Activated CD4-positive, alpha-beta memory T cell treated with anti-CD3 and anti-CD28 coated beads, Interleukin-2, amount 10 ng/mL, durations not matched to agents 7 days and 5 days (primary cell): ENCODE data around the gene ITGA6. TPM values are rescaled to one million over a fixed set of nuclear protein-coding genes. Genes with fewer than 3 reads are reported as not detected.

Experiments
- CTCF ChIA-PET: fragments of 350-600 bp; sonication (Branson Sonifier 250); formaldehyde crosslinking; loops from one replicate; lab custom pipeline; 2021; ENCODE audit warnings: antibody characterized with exemption, inconsistent platforms; lab: Charles Lee
- POLR2A ChIA-PET: fragments of 350-600 bp; sonication (Branson Sonifier 250); formaldehyde crosslinking; loops from one replicate; lab custom pipeline; 2021; ENCODE audit warnings: antibody characterized with exemption; lab: Charles Lee
- DNase-seq: peaks from one replicate; pipeline ENCODE4 v3.0.0-alpha.2; 2020
- H3K27ac Mint-ChIP-seq: one replicate; pipeline ENCODE4 v1.8.0; 2021; ENCODE audit warnings: mild to moderate bottlenecking, mixed read lengths
- H3K27me3 Mint-ChIP-seq: one replicate; pipeline ENCODE4 v1.8.0; 2021; ENCODE audit warnings: mixed read lengths
- H3K36me3 Mint-ChIP-seq: one replicate; pipeline ENCODE4 v1.8.0; 2021; ENCODE audit warnings: low read depth, mixed read lengths
- H3K4me1 Mint-ChIP-seq: one replicate; pipeline ENCODE4 v1.8.0; 2021; ENCODE audit warnings: mixed read lengths
- H3K4me3 Mint-ChIP-seq: one replicate; pipeline ENCODE4 v1.8.0; 2021; ENCODE audit warnings: mild to moderate bottlenecking, mixed read lengths
- H3K9me3 Mint-ChIP-seq: one replicate; pipeline ENCODE4 v1.8.0; 2021; ENCODE audit warnings: mixed read lengths
- total RNA-seq, 2 experiments: library from RNA; stranded (reverse); gene quantifications; one replicate each; pipeline ENCODE4 v1.2.3, GENCODE V29; 2021

ITGA6 gene
- total RNA-seq, 2 experiments from 2014 or later = 17.7 to 18.0 TPM

DNA sequence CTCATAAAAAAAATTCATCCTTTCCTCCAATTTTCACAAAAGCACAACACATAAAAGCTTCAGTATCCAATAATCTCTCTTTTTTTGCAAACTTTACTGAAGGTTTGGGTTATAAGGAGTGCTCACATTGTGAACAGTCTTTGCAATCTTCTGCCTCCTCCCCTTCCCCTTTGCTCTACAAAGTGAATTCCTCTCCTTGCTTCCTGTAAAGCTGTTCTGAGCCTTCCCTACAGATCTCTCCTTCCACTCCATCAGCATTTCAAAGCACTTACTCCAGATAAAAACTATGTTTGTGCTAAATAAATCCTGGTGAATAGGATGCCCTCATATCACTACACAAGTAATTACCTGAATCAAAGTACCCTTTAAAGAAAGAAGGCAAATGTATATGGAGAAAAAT lies 123.9 kb downstream of the ITGA6 start:
- Mint-ChIP-seq H3K4me1 (peaks cover 42% of the 10 kb centered on the region), H3K27me3 (peaks cover 2% of the 10 kb centered on the region), H3K36me3 (peaks cover 54% of the 10 kb centered on the region), H3K4me3 (no peak overlapping the region), H3K9me3 (peaks cover 8% of the 10 kb centered on the region), H3K27ac (no peak overlapping the region)
- POLR2A ChIA-PET = no interaction called here
- CTCF ChIA-PET = interaction anchor here (1.7 kb wide), 1 partner anchor 64 kb away, joined by 3 read pairs; no protein-coding TSS in a partner anchor
- DNase-seq = no peak

DNA sequence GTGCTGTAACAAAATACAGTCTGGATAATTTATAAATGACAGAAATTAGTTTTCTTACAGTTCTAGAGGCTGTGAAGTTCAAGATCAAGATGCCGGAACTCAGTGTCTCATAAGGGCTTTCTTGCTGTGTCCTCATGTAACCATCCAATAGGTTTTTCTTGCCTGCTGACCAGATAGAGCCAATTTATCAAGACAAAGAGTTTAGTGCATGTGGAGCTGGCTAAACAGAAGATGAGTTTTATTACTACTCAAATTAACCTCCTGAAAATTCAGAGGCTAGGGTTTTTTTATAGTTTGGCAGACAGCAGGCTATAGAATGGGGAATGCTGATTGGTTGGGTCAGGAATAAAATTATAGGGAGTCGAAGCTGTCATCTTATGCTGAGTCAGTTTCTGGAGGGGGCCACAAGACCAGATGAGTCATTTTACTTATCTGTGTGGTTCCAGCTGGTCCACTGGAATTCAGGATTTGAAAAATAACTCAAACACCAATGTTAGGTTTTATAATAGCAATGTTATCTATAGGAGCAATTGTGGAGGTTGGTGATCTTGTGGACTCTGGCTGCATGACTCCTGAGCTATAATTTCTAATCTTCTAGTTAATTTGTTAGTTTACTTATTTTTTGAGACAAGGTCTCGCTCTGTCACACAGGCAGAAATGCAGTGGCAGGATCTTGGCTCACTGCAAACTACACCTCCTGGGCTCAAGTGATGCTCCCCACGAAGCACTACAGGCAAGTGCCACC lies 125.3 kb downstream of the ITGA6 start:
- no peak for DNase-seq
- Mint-ChIP-seq H3K4me1 (peaks cover 55% of the 10 kb centered on the region), H3K27me3 (peaks cover 2% of the 10 kb centered on the region), H3K4me3 (no peak overlapping the region), H3K36me3 (peaks cover 52% of the 10 kb centered on the region), H3K9me3 (peaks cover 2% of the 10 kb centered on the region), H3K27ac (no peak overlapping the region)
- ChIA-PET CTCF (interaction anchor here (1.7 kb wide), 1 partner anchor 65 kb away, joined by 3 read pairs; no protein-coding TSS in a partner anchor), POLR2A (interaction anchor here (1.4 kb wide), 1 partner anchor 630 kb away, joined by 3 read pairs; no protein-coding TSS in a partner anchor)

DNA sequence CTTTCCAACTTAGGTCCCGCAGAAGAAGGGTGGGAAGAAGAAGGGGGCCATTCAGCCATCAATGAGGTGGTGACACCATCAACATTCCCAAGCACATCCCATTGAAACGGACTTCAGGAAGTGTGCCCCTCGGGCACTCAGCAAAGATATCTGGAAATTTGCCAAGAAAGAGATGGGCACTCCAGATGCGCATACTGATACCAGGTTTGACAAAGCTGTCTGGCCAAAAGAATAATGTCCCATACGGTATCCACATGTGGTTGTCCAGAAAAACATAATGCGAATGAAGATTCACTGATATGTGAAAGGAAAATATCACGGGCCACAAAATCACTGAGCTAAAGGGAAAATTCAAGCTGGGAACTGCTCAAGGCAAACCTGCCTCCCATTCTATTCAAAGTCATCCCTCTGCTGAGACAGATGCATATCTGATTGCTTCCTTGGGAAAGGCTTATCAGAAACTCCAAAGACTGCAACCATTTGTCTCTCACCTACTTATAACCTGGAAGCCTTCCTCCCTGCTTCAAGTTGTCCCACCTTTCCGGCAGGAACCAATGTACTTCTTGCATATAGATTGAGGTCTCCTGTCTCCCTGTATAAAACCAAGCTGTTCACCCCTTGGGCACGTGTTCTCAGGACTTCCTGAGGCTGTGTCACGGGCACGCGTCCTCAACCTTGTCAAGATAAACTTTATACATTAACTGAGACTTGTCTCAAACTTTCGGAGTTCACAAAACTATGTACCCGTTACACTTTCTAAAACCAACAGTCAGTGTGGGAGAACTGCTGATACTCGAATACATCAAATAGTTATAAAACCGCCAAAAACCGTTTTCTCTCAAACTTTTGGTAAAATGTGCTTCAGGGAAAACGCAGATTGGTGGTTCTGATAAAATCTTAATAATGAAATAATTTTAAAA lies 127.2 kb downstream of the ITGA6 start:
- Mint-ChIP-seq H3K27ac (no peak overlapping the region), H3K27me3 (peaks cover 2% of the 10 kb centered on the region), H3K36me3 (peaks cover 53% of the 10 kb centered on the region), H3K9me3 (no peaks in the 10 kb centered on the region), H3K4me3 (peak overlapping the region; percentile 54), H3K4me1 (peaks cover 62% of the 10 kb centered on the region)
- ChIA-PET POLR2A (interaction anchor here (0.9 to 2.9 kb wide), 4 partner anchors 10 to 1121 kb away, joined by 3 to 11 read pairs (median 9); partner anchors contain the start of gene METTL8), CTCF (interaction anchor here (1.0 kb wide), 2 partner anchors 59 to 93 kb away, joined by 3 to 4 read pairs; no protein-coding TSS in a partner anchor)
- DNase-seq = no peak

DNA sequence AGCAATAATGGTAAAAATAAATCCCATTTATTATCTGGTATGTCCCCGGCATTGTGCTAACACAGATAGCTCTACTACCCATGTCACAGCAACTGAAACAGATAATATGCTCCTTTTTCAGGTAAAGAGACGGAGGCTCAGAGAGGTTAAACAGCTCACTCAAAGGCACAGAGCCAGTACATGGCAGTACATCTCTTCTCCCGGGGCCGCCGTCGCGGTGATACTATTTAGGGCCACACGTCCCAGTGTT lies 127.8 kb downstream of the ITGA6 start:
- H3K27ac Mint-ChIP-seq = peak overlapping the region; percentile 84

More for the DNA sequence above, 127.8 kb downstream of the ITGA6 start:
- ChIA-PET POLR2A (interaction anchor here (0.9 to 2.9 kb wide), 4 partner anchors 10 to 1122 kb away, joined by 3 to 11 read pairs (median 9); partner anchors contain the start of gene METTL8), CTCF (interaction anchor here (1.0 kb wide), 2 partner anchors 59 to 94 kb away, joined by 3 to 4 read pairs; no protein-coding TSS in a partner anchor)
- Mint-ChIP-seq H3K9me3 (no peaks in the 10 kb centered on the region), H3K4me1 (peaks cover 56% of the 10 kb centered on the region), H3K27me3 (peaks cover 2% of the 10 kb centered on the region), H3K4me3 (peak overlapping the region; percentile 88), H3K36me3 (peaks cover 47% of the 10 kb centered on the region)
- DNase-seq = no peak

Other genes starting within 250 kb of the ITGA6 start
- gene PDK1, start 128.5 kb downstream of the ITGA6 start, total RNA-seq = 10 to 100 TPM; 30.7 to 38.5 TPM